ENCODE data around the gene GTF2A1L.

DNA sequence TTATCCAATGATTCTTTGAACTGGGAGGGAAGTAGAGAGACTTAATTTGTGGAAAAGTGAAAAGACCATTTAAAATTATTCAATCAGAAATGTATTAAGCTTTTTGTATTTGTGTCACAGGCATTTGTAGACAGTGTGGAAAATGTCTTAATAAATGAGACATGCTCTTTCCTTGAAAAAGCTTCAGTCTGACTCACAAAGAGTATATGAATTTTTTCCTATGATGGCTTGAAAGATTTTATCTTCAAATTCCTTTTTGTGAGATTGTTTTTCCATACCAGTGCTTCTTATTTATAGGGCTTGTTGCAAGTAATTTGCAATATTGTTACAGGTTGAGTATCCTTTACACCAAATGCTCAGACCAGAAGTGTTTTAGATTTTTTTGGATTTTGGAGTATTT is 48.2 kb upstream of the GTF2A1L start:
- TF ChIP-seq CTCF (IDR thresholded peaks at IDR 0.05) (no peak), POLR2A (IDR thresholded peaks at IDR 0.05) (no peak), POLR2AphosphoS5 (IDR thresholded peaks at IDR 0.05) (no peak)

Data from breast epithelium (tissue), 3 donors.